Breast epithelium (tissue), 4 donors: Measurements from ENCODE around the gene PPP1R1C. TPM values are rescaled to one million over a fixed set of nuclear protein-coding genes. Genes with fewer than 3 reads are reported as not detected.

Source experiments
- DNase-seq, 2 donors: peaks; one replicate each; pipeline ENCODE4 v3.0.0-alpha.2; 2019; ENCODE audit warnings: low spot score in 2 of 2
- H3K27ac ChIP-seq, 2 donors: fragments of 200-600 bp; sonication (generic) in 1 of 2; one replicate each; pipeline ENCODE4 v1.5.1; 2016 to 2019; ENCODE audit warnings: mild to moderate bottlenecking in 1 of 2
- H3K27me3 ChIP-seq, 2 donors: fragments of 200-600 bp; sonication (generic) in 1 of 2; one replicate each; pipeline versions ENCODE4 v1.5.1 to v1.6.0; 2017 to 2019; ENCODE audit warnings: control low read depth in 1 of 2, mild to moderate bottlenecking in 1 of 2
- H3K36me3 ChIP-seq: fragments of 200-600 bp; one replicate; pipeline ENCODE4 v1.5.1; 2019
- H3K4me1 ChIP-seq, 2 donors: fragments of 200-600 bp; sonication (generic); one replicate each; pipeline ENCODE4 v1.5.1; 2016 to 2019; ENCODE audit warnings: control low read depth in 1 of 2
- H3K4me3 ChIP-seq, 3 donors: fragments of 200-600 bp; sonication (generic); 1 replicate in 2 of 3; 2 replicates in 1 of 3; pipeline ENCODE4 v1.5.1; 2016 to 2019; ENCODE audit warnings: mild to moderate bottlenecking in 3 of 3, moderate library complexity in 2 of 3
- H3K9me3 ChIP-seq, 2 donors: fragments of 200-600 bp; sonication (generic) in 1 of 2; one replicate each; pipeline ENCODE4 v1.5.1; 2016 to 2019; ENCODE audit warnings: control low read depth in 1 of 2
- POLR2A ChIP-seq: fragments of 450-650 bp; IDR thresholded peaks from one replicate; pipeline ENCODE4 v1.6.1; 2016; ENCODE audit warnings: antibody characterized with exemption, mild to moderate bottlenecking, moderate library complexity
- POLR2AphosphoS5 ChIP-seq, 3 donors: sonication (generic); formaldehyde crosslinking; IDR thresholded peaks; one replicate each; pipeline ENCODE4 v1.6.1; 2017; ENCODE audit warnings: antibody characterized with exemption in 3 of 3
- intact Hi-C: fragments of 100-400 bp; cut with DNase I; formaldehyde crosslinking; loops from one replicate; pipeline ENCODE4 v1.15.1; 2023; ENCODE audit warnings: low total_unique reads
- total RNA-seq, 3 donors: library from RNA; depleted of rRNA; stranded (reverse); fragments of >200 nt; gene quantifications; one replicate each; pipeline ENCODE4 v1.1.0, GENCODE V29; 2016
- TF ChIP-seq, protein P1 (sequence below), 3 donors: fragments of 450-650 bp; IDR thresholded peaks; one replicate each; pipeline ENCODE4 v1.5.1; 2016 to 2017; ENCODE audit warnings: antibody characterized with exemption in 3 of 3, mild to moderate bottlenecking in 3 of 3, moderate library complexity in 3 of 3

Gene PPP1R1C
- total RNA-seq, 3 donors from 2014 or later: 0.59 to 4.2 TPM; not detected in 1

DNA sequence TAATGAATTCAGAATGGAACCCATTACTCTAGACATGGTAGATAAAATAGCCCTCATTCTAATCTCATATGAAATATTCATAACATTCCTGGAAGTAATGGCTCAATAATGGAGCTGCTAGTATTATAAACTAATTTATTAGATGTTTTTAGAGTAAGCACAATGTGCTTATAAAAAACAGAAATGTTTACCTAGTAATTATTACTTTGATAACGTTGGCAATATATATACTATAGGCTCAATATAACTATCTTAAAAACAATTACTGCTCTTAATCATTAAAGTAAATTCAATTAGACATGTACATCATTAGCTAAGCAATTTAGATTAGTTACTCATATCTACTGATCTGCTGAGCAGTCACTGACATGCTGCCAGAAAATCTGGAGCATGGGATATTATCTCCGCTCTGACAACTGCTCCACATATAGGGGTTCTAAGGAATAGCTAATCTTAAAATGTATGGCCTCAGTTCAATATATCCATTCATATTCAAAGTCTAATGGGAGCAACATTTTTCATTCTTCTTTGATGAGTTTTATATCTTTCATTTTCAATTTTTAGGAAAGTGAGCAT lies 19.4 kb downstream of the PPP1R1C start:
- Histone ChIP-seq H3K36me3 (no peaks in the 10 kb centered on the region), H3K27ac (no peak overlapping the region), H3K9me3 (no peaks in the 10 kb centered on the region), H3K4me3 (no peak overlapping the region), H3K4me1 (no peaks in the 10 kb centered on the region), H3K27me3 (no peaks in the 10 kb centered on the region)
- DNase-seq: no peak
- TF ChIP-seq POLR2AphosphoS5 (IDR thresholded peaks at IDR 0.05): no peak
- TF ChIP-seq POLR2A: no peak
- TF ChIP-seq, protein P1, sequence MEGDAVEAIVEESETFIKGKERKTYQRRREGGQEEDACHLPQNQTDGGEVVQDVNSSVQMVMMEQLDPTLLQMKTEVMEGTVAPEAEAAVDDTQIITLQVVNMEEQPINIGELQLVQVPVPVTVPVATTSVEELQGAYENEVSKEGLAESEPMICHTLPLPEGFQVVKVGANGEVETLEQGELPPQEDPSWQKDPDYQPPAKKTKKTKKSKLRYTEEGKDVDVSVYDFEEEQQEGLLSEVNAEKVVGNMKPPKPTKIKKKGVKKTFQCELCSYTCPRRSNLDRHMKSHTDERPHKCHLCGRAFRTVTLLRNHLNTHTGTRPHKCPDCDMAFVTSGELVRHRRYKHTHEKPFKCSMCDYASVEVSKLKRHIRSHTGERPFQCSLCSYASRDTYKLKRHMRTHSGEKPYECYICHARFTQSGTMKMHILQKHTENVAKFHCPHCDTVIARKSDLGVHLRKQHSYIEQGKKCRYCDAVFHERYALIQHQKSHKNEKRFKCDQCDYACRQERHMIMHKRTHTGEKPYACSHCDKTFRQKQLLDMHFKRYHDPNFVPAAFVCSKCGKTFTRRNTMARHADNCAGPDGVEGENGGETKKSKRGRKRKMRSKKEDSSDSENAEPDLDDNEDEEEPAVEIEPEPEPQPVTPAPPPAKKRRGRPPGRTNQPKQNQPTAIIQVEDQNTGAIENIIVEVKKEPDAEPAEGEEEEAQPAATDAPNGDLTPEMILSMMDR (IDR thresholded peaks at IDR 0.05): no peak
- intact Hi-C loops: no loop called here

GRCh38 chr2:182006595-182007341 lies 21.1 kb downstream of the PPP1R1C start:
- H3K27me3 ChIP-seq: no peaks in the 10 kb centered on the region
- H3K9me3 ChIP-seq: no peaks in the 10 kb centered on the region
- TF ChIP-seq POLR2A (no peak), POLR2AphosphoS5 (IDR thresholded peaks at IDR 0.05) (no peak)
- TF ChIP-seq, protein P1 (IDR thresholded peaks at IDR 0.05): no peak
- H3K4me1 ChIP-seq: no peaks in the 10 kb centered on the region
- intact Hi-C loops: no loop called here
- H3K27ac ChIP-seq: no peak overlapping the region
- H3K36me3 ChIP-seq: no peaks in the 10 kb centered on the region
- no peak overlapping the region for H3K4me3 ChIP-seq
- no peak for DNase-seq

- Histone ChIP-seq H3K4me3 (no peak overlapping the region), H3K27ac (no peak overlapping the region), H3K9me3 (peaks cover 4 to 19% of the 10 kb centered on the region in 2 donors), H3K27me3 (no peaks in the 10 kb centered on the region), H3K4me1 (no peaks in the 10 kb centered on the region), H3K36me3 (no peaks in the 10 kb centered on the region)
- TF ChIP-seq POLR2A (no peak), POLR2AphosphoS5 (IDR thresholded peaks at IDR 0.05) (no peak)
- TF ChIP-seq, protein P1 (IDR thresholded peaks at IDR 0.05): no peak
- no peak for DNase-seq
- intact Hi-C loops: no loop called here
Measured at GRCh38 chr2:182014284-182014683, 28.6 kb downstream of the PPP1R1C start.

DNA sequence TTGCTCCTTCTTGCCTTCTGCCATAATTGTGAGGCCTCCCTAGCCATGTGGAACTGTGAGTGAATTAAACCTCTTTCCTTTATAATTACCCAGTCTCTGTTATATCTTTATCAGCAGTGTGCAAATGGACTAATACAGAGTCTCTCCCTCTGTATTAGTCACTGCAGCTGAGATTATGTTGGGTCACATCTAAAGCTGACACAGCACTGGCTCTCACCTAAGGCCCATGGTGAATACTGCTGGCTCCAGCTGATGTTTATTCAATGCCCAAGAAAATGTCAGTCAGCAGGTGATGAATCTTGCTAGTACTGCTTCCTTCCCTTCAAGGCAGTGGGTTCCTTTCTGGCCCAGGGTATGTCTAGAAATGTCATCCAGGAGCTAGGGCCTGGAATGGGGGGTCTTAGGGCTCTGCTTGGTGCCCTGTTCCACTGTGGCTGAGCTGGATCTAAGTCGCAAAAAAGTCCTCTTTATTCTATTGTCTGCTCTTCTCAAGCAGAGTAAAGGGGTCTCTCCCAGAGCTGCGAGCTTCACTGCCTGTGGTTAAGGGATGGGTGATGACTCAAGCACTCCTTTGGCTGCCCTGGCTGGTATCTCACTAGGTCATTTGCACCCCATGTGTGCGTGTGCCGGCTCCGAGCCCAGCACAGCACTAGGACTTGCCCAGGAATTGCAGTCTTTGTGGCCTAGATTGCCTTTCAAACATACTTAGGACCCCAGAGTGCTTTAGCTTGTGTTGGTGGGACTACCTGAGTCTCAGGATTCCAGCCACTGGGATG lies 29.9 kb downstream of the PPP1R1C start:
- H3K36me3 ChIP-seq: no peaks in the 10 kb centered on the region
- no peaks in the 10 kb centered on the region for H3K4me1 ChIP-seq
- H3K27me3 ChIP-seq: no peaks in the 10 kb centered on the region
- peaks cover 4 to 19% of the 10 kb centered on the region in 2 donors for H3K9me3 ChIP-seq
- TF ChIP-seq POLR2AphosphoS5 (IDR thresholded peaks at IDR 0.05) (no peak), POLR2A (no peak)
- TF ChIP-seq, protein P1 (IDR thresholded peaks at IDR 0.05): no peak
- no peak overlapping the region for H3K27ac ChIP-seq
- intact Hi-C loops: no loop called here
- DNase-seq: no peak
- H3K4me3 ChIP-seq: no peak overlapping the region

GRCh38 chr2:182018218-182018617 lies 32.6 kb downstream of the PPP1R1C start:
- Histone ChIP-seq H3K27me3 (no peaks in the 10 kb centered on the region), H3K4me3 (no peak overlapping the region), H3K9me3 (peaks cover 4 to 12% of the 10 kb centered on the region in 2 donors), H3K27ac (no peak overlapping the region), H3K4me1 (no peaks in the 10 kb centered on the region), H3K36me3 (no peaks in the 10 kb centered on the region)
- intact Hi-C loops: no loop called here
- TF ChIP-seq POLR2AphosphoS5 (IDR thresholded peaks at IDR 0.05) (no peak), POLR2A (no peak)
- TF ChIP-seq, protein P1 (IDR thresholded peaks at IDR 0.05): no peak
- no peak for DNase-seq
